GM21360 (cell line): ENCODE measurements around the gene ZBTB32.
A peak's percentile ranks its signal among the peaks of the same experiment; 100 is the strongest.

ENCODE experiments used
- ATAC-seq: cut with Tn5 transposase; IDR thresholded peaks from one replicate; pipeline ENCODE4 v1.9.1; 2021; ENCODE audit warnings: mild to moderate bottlenecking, moderate library complexity; ENCODE audit not compliant: unreplicated experiment

ZBTB32 gene

GRCh38 chr19:35695895-35696422, 8.4 kb upstream of the ZBTB32 start:
- no peak for ATAC-seq

GRCh38 chr19:35696835-35697234, 7.5 kb upstream of the ZBTB32 start:
- no peak for ATAC-seq

- ATAC-seq: peak; percentile 88
Observed at GRCh38 chr19:35702223-35703012, 1.9 kb upstream of the ZBTB32 start.

- no peak for ATAC-seq
Observed at GRCh38 chr19:35703343-35703742, 1.0 kb upstream of the ZBTB32 start.

- no peak for ATAC-seq
Observed at GRCh38 chr19:35708391-35708790, 4.0 kb downstream of the ZBTB32 start.

- peak; percentile 29 for ATAC-seq
Observed at GRCh38 chr19:35710784-35711723, 6.7 kb downstream of the ZBTB32 start.

GRCh38 chr19:35712567-35713505, 8.5 kb downstream of the ZBTB32 start:
- no peak for ATAC-seq

- no peak for ATAC-seq
Observed at GRCh38 chr19:35713506-35713850, 9.1 kb downstream of the ZBTB32 start.

- ATAC-seq: no peak
Observed at GRCh38 chr19:35713904-35714495, 9.6 kb downstream of the ZBTB32 start.

- ATAC-seq: no peak
Observed at GRCh38 chr19:35714601-35715354, 10.4 kb downstream of the ZBTB32 start.

- no peak for ATAC-seq
Observed at GRCh38 chr19:35715355-35715809, 11.0 kb downstream of the ZBTB32 start.

- ATAC-seq: peak; percentile 4
Observed at GRCh38 chr19:35715981-35716800, 11.8 kb downstream of the ZBTB32 start.

GRCh38 chr19:35716801-35717664, 12.7 kb downstream of the ZBTB32 start:
- peak; percentile 43 for ATAC-seq

- peak; percentile 44 for ATAC-seq
Observed at GRCh38 chr19:35717665-35718344, 13.4 kb downstream of the ZBTB32 start, which contains the start of gene KMT2B. Gene KMT2B (plus strand): TSS chr19:35718003. CDS start chr19:35718019, 16 bp downstream.

- peak; percentile 1 for ATAC-seq
Observed at GRCh38 chr19:35718345-35719041, 14.1 kb downstream of the ZBTB32 start.
